Subcutaneous adipose tissue (tissue), 4 donors: ENCODE results near the gene CNDP1. TPM values are rescaled to one million over a fixed set of nuclear protein-coding genes. Genes with fewer than 3 reads are reported as not detected.

ENCODE experiments used
- total RNA-seq, 4 donors: library from RNA; depleted of rRNA; stranded (reverse); fragments of >200 nt; gene quantifications; one replicate each; pipeline ENCODE4 v1.1.0, GENCODE V29; 2016
- TF ChIP-seq, protein P1 (sequence below): fragments of 450-650 bp; IDR thresholded peaks from one replicate; pipeline ENCODE4 v1.5.1; 2016; ENCODE audit warnings: low read depth, mild to moderate bottlenecking, control low read depth, antibody characterized with exemption, moderate library complexity

CNDP1 gene
- total RNA-seq, 4 donors from 2014 or later, result 1.1 TPM; not detected in 3

DNA sequence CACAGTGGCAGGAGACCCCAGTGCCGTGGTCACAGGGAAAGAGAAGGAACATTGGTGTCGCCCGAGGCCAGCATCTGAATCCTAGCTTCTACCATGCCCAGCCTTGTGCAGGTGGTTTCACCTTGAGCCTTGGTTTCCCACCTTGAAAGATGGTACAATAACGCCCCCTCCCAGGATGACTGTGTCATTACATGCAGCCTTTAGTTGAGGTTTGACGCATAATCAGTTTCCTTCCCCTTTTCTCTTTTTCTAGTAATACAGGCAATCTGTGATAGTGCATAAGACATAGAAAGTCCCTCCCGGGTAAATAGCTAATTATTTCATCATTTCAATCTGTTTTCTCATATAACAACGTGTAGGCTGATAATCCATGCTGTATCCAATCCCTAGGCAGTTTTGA, 33.5 kb downstream of the CNDP1 start:
- TF ChIP-seq, protein P1, sequence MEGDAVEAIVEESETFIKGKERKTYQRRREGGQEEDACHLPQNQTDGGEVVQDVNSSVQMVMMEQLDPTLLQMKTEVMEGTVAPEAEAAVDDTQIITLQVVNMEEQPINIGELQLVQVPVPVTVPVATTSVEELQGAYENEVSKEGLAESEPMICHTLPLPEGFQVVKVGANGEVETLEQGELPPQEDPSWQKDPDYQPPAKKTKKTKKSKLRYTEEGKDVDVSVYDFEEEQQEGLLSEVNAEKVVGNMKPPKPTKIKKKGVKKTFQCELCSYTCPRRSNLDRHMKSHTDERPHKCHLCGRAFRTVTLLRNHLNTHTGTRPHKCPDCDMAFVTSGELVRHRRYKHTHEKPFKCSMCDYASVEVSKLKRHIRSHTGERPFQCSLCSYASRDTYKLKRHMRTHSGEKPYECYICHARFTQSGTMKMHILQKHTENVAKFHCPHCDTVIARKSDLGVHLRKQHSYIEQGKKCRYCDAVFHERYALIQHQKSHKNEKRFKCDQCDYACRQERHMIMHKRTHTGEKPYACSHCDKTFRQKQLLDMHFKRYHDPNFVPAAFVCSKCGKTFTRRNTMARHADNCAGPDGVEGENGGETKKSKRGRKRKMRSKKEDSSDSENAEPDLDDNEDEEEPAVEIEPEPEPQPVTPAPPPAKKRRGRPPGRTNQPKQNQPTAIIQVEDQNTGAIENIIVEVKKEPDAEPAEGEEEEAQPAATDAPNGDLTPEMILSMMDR, result no peak

- TF ChIP-seq, protein P1, result no peak
Observed at GRCh38 chr18:74569401-74569800, 35.1 kb downstream of the CNDP1 start.

DNA sequence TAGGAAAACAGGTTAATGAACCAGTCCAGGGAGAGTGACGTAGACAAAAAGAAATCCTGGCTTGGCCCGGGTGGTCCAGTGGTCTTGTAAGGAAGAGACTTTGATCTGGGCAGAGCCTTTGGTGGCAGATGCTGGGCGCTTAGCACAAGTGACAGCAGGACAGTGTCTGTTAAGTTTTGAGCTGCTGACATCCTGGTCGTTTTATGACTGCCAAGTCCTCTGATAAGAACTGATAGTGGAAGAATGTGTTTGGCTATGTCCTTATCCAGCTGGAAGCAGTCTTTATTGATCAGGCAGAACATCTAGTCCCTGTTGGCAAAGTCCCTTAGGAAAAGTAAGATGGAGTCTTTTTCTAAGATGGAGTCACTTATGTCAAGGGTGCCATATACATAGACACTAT, 36.0 kb downstream of the CNDP1 start:
- TF ChIP-seq, protein P1, result no peak

DNA sequence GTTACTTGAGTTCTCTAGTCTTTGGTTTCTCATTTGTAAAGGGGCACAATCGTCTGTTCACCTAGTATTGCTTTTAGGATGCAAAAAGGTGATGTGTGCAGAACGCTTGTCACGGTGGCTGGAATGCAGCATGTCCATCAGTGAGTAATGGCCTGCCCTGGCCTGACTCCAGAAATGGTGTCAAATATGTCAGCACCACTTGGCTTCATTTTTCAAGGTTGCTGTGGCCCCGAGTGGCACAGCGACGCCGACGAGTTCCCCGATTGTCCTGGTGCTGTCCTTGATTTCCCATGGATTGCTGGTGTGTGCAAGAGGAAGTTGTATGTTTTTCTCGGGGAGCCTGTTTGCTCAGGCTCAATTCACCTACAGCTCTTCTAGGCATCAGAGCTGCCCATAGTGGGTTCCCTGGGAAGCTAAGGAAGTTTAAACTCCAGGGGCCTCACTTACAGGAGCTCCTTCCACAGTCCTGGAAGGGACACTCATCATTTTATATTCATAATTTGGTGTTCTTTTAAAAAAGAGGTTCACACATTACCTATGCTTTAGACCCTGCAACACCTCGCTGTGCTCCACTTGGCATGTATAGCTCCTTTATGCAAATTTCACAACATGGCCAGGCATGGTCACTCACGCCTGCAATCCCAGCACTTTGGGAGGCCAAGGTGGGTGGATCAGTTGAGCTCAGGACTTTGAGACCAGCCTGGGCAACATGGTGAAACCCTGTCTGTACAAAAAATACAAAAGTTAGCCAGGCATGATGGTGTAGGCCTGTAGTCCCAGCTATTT, 37.8 kb downstream of the CNDP1 start:
- TF ChIP-seq, protein P1, result no peak

- TF ChIP-seq, protein P1, result no peak
Observed at GRCh38 chr18:74573053-74573452, 38.8 kb downstream of the CNDP1 start.

DNA sequence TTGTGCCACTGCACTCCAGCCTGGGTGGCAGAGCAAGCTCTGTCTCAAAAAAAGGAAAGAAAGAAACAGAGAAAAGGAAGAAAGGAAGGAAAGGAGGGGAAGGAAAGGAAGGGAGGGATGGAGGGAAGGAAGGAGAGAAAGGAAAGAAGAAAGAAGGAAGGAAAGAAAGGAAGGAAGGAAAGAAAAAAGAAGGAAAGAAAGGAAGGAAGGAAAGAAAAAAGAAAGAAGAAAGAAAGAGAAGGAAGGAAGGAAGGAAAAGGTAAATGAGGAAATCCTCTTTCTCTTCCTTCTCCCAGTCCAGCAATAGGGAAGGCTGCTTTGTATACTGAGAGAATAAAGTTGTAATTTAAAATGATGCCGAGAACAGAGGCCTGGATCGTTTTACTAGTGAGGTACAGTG, 40.6 kb downstream of the CNDP1 start:
- TF ChIP-seq, protein P1, result no peak

GRCh38 chr18:74577019-74577418, 42.7 kb downstream of the CNDP1 start:
- TF ChIP-seq, protein P1, result no peak
